NCI-H2081 (cell line): Measurements from ENCODE around the gene LIN7B.

Source experiments
- DNase-seq, 2 experiments: peaks; one replicate each; lab custom pipeline; 2025; lab: John Stamatoyannopoulos, UW

The LIN7B gene

GRCh38 chr19:49165111-49165750, 51.1 kb downstream of the LIN7B start:
- DNase-seq = peak in 1 of 2 experiments; percentile 6

DNA sequence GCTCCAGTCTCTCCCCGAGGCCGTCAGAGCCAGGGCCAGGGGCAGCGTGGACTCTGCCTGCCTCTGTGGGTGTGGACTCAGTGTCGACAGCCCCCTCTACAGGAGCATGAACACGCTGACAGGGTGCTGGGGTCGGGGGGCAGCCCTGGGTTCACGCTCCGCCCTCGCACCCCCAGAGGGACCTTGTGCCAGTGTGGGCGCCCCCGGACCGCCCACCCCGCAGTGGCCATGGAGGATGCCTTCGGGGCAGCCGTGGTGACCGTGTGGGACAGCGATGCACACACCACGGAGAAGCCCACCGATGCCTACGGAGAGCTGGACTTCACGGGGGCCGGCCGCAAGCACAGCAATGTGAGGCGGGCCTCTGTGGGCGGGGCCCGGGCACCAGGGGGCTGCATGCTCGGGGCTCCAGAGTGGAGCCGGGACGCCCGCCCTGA, 51.7 kb downstream of the LIN7B start:
- no peak for DNase-seq

GRCh38 chr19:49167857-49168409, 53.8 kb downstream of the LIN7B start:
- no peak for DNase-seq
